ENCODE results near the gene ABCB9. TPM values are rescaled to one million over a fixed set of nuclear protein-coding genes. Genes with fewer than 3 reads are reported as not detected.
A peak's percentile ranks its signal among the peaks of the same experiment; 100 is the strongest.

ABCB9 gene
- total RNA-seq, 1 donor from 2014 or later: 19.6 TPM

DNA sequence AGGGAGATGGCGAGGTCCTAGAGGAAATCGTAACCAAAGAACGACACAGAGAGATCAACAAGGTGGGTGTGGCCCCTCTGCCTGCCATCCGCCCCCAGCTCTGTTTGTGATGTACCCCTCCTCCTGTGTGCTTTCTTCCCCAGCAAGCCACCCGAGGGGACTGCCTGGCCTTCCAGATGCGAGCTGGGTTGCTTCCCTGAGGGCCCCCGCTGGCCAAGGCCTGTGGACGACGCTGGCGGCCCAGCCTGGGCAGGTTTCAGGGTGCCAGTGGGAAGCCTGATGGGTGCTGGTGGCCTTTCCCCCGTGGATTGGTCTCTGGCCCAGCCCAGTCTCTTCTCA is 16.2 kb upstream of the ABCB9 start:
- intact Hi-C loops (cut with DNase I): no loop called here
- Histone ChIP-seq H3K36me3 (peaks cover 15 to 27% of the 10 kb centered on the region in 2 donors), H3K4me3 (peak overlapping the region in 1 of 2 donors; percentile 95)

GRCh38 chr12:122981587-122982476 is 15.6 kb upstream of the ABCB9 start:
- Histone ChIP-seq H3K4me1 (peaks cover 27 to 60% of the 10 kb centered on the region in 2 donors), H3K36me3 (peaks cover 9 to 26% of the 10 kb centered on the region in 2 donors), H3K27me3 (no peaks in the 10 kb centered on the region), H3K9me3 (no peaks in the 10 kb centered on the region), H3K4me3 (peak overlapping the region; percentile 95), H3K27ac (peak overlapping the region; percentile 93 to 95)
- intact Hi-C loops (cut with DNase I): no loop called here
- no peak for DNase-seq (ENCODE audit: low spot score in 2 of 2)
- TF ChIP-seq, protein P1, sequence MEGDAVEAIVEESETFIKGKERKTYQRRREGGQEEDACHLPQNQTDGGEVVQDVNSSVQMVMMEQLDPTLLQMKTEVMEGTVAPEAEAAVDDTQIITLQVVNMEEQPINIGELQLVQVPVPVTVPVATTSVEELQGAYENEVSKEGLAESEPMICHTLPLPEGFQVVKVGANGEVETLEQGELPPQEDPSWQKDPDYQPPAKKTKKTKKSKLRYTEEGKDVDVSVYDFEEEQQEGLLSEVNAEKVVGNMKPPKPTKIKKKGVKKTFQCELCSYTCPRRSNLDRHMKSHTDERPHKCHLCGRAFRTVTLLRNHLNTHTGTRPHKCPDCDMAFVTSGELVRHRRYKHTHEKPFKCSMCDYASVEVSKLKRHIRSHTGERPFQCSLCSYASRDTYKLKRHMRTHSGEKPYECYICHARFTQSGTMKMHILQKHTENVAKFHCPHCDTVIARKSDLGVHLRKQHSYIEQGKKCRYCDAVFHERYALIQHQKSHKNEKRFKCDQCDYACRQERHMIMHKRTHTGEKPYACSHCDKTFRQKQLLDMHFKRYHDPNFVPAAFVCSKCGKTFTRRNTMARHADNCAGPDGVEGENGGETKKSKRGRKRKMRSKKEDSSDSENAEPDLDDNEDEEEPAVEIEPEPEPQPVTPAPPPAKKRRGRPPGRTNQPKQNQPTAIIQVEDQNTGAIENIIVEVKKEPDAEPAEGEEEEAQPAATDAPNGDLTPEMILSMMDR (IDR thresholded peaks at IDR 0.05): no peak

More for the DNA sequence above, 16.2 kb upstream of the ABCB9 start:
- no peaks in the 10 kb centered on the region for H3K9me3 ChIP-seq
- peak overlapping the region; percentile 93 to 95 for H3K27ac ChIP-seq
- DNase-seq (ENCODE audit: low spot score in 2 of 2): no peak
- TF ChIP-seq, protein P1 (IDR thresholded peaks at IDR 0.05): no peak
- no peaks in the 10 kb centered on the region for H3K27me3 ChIP-seq
- H3K4me1 ChIP-seq: peaks cover 27 to 60% of the 10 kb centered on the region in 2 donors

GRCh38 chr12:122981036-122981471 is 14.8 kb upstream of the ABCB9 start:
- Histone ChIP-seq H3K36me3 (peaks cover 4 to 18% of the 10 kb centered on the region in 2 donors), H3K9me3 (no peaks in the 10 kb centered on the region), H3K4me1 (peaks cover 30 to 68% of the 10 kb centered on the region in 2 donors), H3K4me3 (peak overlapping the region; percentile 95), H3K27me3 (no peaks in the 10 kb centered on the region), H3K27ac (peak overlapping the region; percentile 93 to 95)
- no peak for DNase-seq (ENCODE audit: low spot score in 2 of 2)
- TF ChIP-seq, protein P1 (IDR thresholded peaks at IDR 0.05): no peak
- intact Hi-C loops (cut with DNase I): no loop called here

DNA sequence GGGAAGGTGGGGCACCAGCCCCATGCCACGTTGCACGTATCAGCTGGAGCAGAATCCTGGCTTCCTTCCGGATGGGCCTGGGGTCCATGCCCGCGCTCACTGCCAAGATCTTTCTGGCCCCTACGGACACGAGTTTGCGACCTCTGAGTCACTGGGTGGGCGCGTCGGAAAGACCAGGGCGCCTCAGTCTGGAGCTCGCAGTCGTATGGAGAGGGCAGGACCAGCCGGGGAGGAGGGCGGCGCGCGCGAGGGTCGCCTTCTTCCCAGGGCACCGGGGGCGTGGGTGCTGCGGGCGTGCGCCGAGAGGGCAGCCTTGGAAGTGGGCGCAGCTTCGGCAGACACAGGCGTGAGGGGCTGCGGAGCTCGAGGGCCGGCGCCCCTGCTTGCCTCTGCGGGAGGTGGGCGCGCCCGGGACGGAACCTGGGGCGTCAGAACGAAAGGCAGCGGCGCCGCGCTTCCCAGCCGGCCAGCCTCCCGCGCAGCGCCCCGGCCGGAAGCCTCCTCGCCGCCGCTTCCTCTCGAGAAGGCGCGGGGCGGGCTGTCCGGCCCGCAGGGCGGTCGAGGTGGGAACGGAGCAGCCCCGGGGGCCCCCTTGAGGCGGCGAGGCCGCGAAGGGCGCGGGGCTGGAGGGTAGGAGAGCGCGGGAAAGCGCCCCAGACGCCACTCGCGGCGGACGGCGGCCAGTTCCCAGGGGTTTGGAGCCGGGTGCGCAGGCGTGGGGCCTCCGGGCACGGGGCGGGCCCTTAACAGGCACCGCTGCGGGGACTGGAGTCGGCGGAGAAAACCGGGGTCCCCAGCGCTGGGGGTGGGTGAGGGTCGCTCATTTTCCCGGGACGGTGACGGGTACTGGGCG is 14.1 kb upstream of the ABCB9 start, which contains the start of gene ARL6IP4:
TSS of gene ARL6IP4 (plus strand) at position 499 of the 853 bp plus-strand sequence. CDS start 459 bp downstream, outside the sequence.
- Histone ChIP-seq H3K4me3 (peak within 1 kb of the TSS; percentile 95), H3K4me1 (peaks cover 35 to 73% of the 10 kb centered on the region in 2 donors), H3K36me3 (peaks cover 0 to 15% of the 10 kb centered on the region in 2 donors), H3K27ac (peak within 1 kb of the TSS; percentile 93 to 95), H3K27me3 (no peaks in the 10 kb centered on the region), H3K9me3 (no peaks in the 10 kb centered on the region)
- intact Hi-C loops (cut with DNase I): no loop called here
- peak in 1 of 2 donors; percentile 73 for DNase-seq (ENCODE audit: low spot score in 2 of 2)
- TF ChIP-seq, protein P1 (IDR thresholded peaks at IDR 0.05): peak in 1 of 3 experiments; percentile 21

- Histone ChIP-seq H3K27ac (peak overlapping the region; percentile 93 to 95), H3K4me1 (peaks cover 35 to 68% of the 10 kb centered on the region in 2 donors), H3K27me3 (no peaks in the 10 kb centered on the region), H3K4me3 (peak overlapping the region; percentile 95), H3K9me3 (no peaks in the 10 kb centered on the region), H3K36me3 (peaks cover 0 to 15% of the 10 kb centered on the region in 2 donors)
- DNase-seq (ENCODE audit: low spot score in 2 of 2): no peak
- intact Hi-C loops (cut with DNase I): loop anchor here (10.0 kb wide), 1 partner anchor 715 kb away; the partner anchor contains the start of gene VPS33A
- TF ChIP-seq, protein P1 (IDR thresholded peaks at IDR 0.05): no peak
These were observed 13.6 kb upstream of the ABCB9 start for GRCh38 chr12:122979908-122980182.
